ENCODE data around the gene GBF1.

The GBF1 gene

DNA sequence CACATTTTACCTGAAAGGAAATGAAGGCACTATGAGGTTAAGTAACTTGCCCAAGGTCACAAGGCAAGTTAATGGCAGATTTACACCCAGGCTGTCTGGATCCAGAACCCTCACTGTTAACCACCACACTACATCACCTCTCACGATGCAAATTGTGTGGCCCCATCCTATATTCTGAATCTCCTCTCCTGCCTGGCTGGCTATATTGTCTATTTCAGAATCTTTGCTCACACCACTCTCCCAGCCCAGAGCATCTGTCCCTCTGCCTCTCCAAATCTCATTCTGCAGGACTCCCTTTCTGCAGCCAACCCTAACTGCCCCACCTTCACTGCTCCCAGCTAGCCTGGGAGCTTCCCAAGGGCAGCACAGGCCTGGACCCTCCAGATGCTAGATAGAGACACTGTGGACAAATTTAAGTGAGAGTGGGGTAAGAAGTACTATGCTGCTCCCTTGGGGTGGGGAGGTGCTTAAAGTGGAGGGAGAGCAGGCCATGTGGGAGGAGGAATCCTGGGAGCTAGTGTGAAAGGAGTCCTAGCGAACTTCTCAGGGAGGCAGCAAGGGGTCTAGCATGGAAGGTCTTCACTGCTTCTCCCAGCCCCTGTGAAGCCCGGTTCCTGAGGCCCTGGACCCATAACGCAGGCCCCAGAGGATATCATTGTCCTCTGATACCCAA, 186.3 kb downstream of the GBF1 start:
- TF ChIP-seq, protein P1, sequence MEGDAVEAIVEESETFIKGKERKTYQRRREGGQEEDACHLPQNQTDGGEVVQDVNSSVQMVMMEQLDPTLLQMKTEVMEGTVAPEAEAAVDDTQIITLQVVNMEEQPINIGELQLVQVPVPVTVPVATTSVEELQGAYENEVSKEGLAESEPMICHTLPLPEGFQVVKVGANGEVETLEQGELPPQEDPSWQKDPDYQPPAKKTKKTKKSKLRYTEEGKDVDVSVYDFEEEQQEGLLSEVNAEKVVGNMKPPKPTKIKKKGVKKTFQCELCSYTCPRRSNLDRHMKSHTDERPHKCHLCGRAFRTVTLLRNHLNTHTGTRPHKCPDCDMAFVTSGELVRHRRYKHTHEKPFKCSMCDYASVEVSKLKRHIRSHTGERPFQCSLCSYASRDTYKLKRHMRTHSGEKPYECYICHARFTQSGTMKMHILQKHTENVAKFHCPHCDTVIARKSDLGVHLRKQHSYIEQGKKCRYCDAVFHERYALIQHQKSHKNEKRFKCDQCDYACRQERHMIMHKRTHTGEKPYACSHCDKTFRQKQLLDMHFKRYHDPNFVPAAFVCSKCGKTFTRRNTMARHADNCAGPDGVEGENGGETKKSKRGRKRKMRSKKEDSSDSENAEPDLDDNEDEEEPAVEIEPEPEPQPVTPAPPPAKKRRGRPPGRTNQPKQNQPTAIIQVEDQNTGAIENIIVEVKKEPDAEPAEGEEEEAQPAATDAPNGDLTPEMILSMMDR (IDR thresholded peaks at IDR 0.05; ENCODE audit: control insufficient read depth, extremely low read depth, insufficient read depth): no peak
- H3K4me3 ChIP-seq (ENCODE audit: low read depth, low read length): peak overlapping the region; percentile 68
- no peak for DNase-seq (ENCODE audit: low read depth)
